ENCODE data around the gene EEPD1.
"Not testable (repeated sequence)": the region's sequence is repeated elsewhere in the genome, so short reads cannot be mapped to it uniquely, and the experiment has no call there.

EEPD1 gene

GRCh38 chr7:36129048-36129534 is 24.0 kb upstream of the EEPD1 start:
- DNase-seq (ENCODE audit: low read depth), result no peak

DNA sequence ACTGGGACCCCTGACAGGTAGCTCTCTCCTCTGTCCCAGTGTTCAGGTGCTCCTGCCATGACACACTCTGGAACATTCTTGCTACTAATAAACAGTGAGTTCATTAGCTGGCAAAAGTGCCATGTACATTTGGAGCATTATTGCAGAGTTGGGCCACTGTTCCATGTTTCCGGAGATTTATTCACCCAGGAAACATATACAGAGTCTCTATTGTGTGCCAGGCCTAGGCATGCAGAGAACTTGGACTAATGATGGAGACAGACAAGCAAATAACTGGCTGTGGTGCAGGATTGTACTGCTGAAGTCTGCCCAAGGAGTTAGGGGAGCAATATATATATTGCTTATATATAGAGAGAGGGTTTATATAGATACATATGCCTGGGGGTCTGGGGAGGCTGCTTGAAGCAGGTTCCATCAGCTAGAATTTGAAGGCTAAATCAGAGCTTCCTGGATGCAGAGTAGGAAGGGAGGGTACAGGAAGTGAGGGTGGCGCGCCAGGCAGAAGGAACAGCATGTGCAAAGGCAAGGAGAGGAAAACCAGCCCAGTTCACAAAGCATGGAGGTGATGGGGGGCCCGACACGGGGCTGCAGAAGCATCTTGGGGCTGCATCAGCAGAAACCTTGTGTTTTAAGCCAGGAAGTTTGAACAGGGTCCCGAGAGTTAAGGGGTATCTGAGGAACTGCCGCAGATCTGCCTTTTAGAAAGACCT is 22.7 kb upstream of the EEPD1 start:
- no peak for DNase-seq (ENCODE audit: low read depth)

DNA sequence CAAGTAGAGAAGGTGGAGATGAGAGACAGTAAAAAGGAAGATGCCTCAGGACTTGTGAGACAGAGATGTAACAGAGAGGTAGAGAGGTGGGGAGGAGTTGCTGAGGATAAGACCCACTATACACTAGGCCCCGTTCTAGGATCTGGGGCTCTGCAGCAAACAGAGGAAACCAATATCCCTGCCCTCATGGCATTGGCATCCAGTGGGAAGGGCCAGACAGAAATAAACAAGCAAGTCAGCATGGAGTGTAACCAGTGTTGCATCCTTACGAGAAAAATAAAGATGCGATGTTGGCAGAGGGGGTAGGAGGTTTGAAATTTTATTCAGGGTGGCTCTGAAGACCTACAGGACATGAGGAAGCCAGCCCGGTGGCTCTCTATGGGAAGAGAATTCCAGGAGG is 22.0 kb upstream of the EEPD1 start:
- DNase-seq (ENCODE audit: low read depth), result no peak

DNA sequence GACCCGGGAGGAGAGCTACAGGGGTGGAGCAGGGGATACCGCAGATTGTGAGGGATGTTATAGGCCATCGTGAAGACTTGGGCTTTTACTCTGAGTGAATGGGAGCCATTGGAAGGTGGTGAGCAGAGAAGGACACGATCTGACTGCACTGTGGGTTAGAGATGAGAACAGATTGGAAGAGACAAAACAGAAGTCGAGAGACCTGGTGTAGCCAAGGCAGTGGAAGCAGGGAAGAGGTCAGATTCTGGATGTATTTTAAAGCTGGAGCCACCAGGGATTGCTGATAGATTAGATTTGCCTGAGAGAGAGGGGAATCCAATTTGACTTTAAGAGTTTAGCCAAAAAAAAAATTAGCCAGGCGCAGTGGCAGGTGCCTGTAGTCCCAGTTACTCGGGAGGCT is 21.6 kb upstream of the EEPD1 start:
- no peak for DNase-seq (ENCODE audit: low read depth)

DNA sequence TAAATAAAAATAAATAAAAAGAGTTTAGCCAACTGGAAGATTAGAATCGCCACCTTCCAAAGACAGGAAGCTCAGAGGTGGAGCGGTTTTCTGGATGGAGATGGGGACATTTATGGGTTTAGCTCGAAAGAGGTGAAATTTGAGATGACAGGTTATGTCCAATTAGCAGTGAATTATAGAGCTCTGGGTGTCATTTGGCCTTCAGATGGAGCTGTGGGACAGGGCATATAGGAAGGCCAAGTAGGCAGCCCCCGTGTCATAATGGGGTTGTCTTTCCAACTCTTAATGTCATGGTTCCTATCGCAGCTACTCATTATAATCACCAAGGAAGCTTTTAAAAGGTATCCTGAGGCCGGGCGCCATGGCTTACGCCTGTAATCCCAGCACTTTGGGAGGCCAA is 21.0 kb upstream of the EEPD1 start:
- DNase-seq (ENCODE audit: low read depth), result no peak

- DNase-seq (ENCODE audit: low read depth), result no peak
Measured at GRCh38 chr7:36135700-36136099, 17.4 kb upstream of the EEPD1 start.

GRCh38 chr7:36137258-36137657 is 15.8 kb upstream of the EEPD1 start:
- no peak for DNase-seq (ENCODE audit: low read depth)

DNA sequence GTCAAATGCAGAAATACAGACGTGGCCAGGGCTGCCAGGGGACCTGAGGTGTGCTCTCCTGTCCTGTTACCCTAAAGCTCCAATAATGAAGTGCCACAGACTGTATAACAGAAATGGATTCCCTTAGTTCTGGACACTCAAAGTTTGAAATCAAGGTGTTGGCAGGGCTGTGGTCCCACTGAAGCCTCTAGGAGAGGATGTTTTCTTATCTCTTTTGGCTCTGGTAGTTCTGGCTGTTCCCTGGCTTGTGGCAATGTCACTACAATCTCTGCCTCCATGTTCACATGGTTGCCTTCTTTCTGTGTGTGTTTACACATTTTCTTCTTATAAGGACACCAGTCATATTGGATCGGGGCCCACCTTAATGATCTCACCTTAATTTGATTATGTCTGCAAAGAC is 15.3 kb upstream of the EEPD1 start:
- DNase-seq (ENCODE audit: low read depth), result no peak

DNA sequence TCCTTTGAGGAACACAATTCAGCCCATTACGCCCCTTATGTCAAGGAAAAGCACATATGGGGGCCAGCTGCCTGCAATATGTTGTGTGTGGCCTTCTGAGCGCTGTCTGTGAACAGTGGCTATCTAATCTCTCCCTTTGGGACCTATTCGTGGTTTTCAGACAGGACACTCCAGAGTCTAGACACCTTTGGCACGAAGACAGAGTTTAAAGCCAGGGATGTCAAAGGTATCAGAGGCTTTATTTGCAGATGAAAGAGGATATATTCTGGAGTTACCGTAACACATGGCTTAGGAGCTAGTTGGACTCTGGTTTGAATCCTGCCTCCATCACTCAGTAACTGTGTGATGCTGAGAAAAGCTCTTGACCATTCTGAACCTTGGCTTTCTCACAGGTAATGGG is 14.8 kb upstream of the EEPD1 start:
- DNase-seq (ENCODE audit: low read depth), result no peak

DNA sequence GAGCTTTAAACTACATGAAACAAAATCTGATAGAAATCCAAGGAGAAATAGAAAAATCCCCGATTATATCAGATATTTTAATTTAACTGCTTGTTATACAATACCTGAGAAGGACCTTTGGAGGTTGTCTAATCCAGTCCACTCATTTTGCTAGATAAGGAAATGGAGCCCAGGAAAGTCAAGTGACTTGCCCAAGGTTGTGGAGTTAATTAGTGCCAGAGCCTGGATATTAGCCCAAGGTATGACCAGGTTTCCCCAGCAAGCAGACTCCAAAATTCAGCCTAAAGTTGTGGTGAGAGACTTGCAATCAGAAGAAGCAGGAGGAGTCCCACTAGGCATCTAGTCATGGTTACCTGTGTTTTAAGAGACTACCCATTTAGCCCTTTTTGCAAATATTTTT is 11.7 kb upstream of the EEPD1 start:
- no peak for DNase-seq (ENCODE audit: low read depth)

- DNase-seq (ENCODE audit: low read depth), result no peak
Measured at GRCh38 chr7:36141850-36142249, 11.2 kb upstream of the EEPD1 start.

DNA sequence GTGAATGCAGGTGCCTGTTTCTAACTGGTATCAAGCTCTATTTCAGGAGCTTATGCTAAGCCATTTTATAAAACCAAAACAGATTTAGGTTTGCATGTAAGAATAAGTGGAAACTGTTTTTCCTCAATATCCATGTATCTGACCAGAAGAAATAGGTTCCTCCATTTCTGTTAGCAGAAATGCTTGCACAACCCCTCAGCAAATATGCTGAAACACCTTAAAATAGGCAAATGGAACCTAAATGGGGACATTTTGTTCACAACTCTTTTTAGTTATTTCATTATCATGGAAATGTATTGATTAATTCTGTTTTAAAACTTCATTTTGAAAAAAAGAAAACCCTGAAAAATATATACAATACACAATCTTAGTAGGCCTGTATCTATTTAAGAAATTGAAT is 8.9 kb upstream of the EEPD1 start:
- DNase-seq (ENCODE audit: low read depth), result no peak

GRCh38 chr7:36145686-36146085 is 7.4 kb upstream of the EEPD1 start:
- DNase-seq (ENCODE audit: low read depth), result no peak

- DNase-seq (ENCODE audit: low read depth), result no peak
Measured at GRCh38 chr7:36147361-36147760, 5.7 kb upstream of the EEPD1 start.

DNA sequence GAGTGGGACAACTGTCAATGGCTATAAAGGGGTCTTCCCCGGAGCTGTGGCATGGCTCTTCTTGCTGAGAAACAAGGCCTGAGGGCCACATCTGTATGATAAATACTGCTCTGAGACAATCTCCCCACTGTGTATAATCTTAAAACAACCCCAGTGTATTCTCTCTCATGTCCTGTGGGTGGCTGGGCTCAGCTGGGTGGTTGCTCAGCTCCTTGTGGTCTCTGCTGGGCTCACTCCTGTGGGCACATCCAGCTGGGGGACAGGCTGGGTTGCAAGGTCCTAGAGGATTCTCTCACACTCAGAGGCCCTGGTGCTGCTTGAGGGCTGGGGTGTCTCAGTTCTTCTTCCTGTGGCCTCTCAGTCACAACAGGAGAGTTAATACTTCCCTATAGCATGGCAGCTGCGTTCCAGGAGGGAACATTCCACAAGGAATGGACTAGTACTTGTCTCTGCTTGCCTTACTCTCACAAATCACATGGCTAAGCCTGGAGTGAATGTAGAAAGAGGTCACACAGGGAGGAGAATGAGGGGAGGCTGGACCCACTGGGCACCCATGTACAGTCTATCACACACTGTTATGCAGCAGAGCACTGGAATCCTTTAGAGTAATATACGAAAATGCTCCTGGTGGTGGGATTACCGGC is 4.5 kb upstream of the EEPD1 start:
- DNase-seq (ENCODE audit: low read depth), result no peak

GRCh38 chr7:36149240-36149639 is 3.8 kb upstream of the EEPD1 start:
- DNase-seq (ENCODE audit: low read depth), result not testable (repeated sequence)

- DNase-seq (ENCODE audit: low read depth), result no peak
Measured at GRCh38 chr7:36149694-36150452, 3.2 kb upstream of the EEPD1 start.

- DNase-seq (ENCODE audit: low read depth), result no peak
Measured at GRCh38 chr7:36151921-36152755, 916 bp upstream of the EEPD1 start.

GRCh38 chr7:36153571-36154097 is 580 bp downstream of the EEPD1 start:
- DNase-seq (ENCODE audit: low read depth), result no peak

DNA sequence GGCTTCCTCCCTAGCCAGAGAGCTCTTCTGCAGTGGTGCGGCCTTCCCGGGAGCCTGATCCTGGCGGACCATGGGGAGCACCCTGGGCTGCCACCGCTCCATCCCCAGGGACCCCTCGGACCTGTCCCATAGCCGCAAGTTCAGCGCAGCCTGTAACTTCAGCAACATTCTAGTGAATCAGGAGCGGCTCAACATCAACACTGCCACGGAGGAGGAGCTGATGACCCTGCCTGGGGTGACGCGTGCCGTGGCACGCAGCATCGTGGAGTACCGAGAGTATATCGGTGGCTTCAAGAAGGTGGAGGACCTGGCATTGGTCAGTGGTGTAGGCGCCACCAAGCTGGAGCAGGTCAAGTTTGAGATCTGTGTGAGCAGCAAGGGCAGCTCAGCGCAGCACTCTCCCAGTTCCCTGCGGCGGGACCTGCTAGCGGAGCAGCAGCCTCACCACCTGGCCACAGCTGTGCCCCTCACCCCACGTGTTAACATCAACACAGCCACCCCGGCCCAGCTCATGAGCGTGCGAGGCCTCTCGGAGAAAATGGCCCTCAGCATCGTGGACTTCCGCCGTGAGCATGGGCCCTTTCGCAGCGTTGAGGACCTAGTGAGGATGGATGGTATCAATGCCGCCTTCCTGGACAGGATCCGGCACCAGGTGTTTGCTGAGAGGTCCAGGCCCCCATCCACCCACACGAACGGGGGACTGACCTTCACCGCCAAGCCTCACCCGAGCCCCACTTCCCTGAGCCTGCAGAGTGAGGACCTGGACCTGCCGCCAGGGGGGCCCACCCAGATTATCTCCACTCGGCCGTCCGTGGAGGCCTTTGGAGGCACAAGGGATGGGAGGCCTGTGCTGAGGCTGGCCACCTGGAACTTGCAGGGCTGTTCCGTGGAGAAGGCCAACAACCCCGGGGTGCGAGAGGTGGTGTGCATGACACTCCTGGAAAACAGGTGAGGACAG is 1.5 kb downstream of the EEPD1 start:
- no peak for DNase-seq (ENCODE audit: low read depth)

All from non-pigmented ciliary epithelial cell (primary cell).